ENCODE results near the gene SPOCK1. TPM values are rescaled to one million over a fixed set of nuclear protein-coding genes. Genes with fewer than 3 reads are reported as not detected.

Gene SPOCK1
- total and polyA plus RNA-seq, 9 of the 15 experiments (the other 6 are each of a cell fraction or from before 2014, with no cell fraction given), result 0.01 to 0.35 (median 0.04) TPM; not detected in 6

DNA sequence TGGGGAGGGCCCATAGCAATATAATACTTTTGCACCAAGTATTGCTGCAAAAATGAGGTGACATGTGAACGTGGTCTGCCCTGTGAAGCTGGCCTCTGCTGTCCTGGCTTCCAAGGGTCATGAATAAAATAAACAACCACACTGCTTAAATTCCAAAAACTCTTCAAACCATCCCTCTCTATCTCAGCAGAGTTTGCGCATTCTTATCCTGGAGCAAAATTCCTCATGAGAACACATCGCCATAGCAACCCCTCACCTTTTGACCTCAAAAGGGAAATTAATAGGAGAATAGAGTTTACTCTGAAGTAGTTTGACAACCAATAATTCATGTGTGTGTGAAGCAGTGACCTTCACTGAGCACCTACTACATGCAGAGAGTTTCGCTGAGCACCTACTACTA, 342.9 kb downstream of the SPOCK1 start (continued):
- TF ChIP-seq, protein P1, sequence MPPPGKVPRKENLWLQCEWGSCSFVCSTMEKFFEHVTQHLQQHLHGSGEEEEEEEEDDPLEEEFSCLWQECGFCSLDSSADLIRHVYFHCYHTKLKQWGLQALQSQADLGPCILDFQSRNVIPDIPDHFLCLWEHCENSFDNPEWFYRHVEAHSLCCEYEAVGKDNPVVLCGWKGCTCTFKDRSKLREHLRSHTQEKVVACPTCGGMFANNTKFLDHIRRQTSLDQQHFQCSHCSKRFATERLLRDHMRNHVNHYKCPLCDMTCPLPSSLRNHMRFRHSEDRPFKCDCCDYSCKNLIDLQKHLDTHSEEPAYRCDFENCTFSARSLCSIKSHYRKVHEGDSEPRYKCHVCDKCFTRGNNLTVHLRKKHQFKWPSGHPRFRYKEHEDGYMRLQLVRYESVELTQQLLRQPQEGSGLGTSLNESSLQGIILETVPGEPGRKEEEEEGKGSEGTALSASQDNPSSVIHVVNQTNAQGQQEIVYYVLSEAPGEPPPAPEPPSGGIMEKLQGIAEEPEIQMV (tag; conservative IDR thresholded peaks at IDR 0.05; ENCODE audit: low read depth), result no peak
- TF ChIP-seq ZNF174 (CRISPR knock-in tag; IDR thresholded peaks at IDR 0.05) (no peak), GTF2F1 (IDR thresholded peaks at IDR 0.05; ENCODE audit: low read depth, low read length) (no peak), BRCA1 (IDR thresholded peaks at IDR 0.05) (no peak), BRCA1 (CRISPR knock-in tag; IDR thresholded peaks at IDR 0.05) (no peak), LCOR (CRISPR knock-in tag; IDR thresholded peaks at IDR 0.05) (no peak), PCBP1 (IDR thresholded peaks at IDR 0.05; ENCODE audit: low read depth, low read length, poor library complexity, severe bottlenecking) (no peak)
- TF ChIP-seq, protein P2, sequence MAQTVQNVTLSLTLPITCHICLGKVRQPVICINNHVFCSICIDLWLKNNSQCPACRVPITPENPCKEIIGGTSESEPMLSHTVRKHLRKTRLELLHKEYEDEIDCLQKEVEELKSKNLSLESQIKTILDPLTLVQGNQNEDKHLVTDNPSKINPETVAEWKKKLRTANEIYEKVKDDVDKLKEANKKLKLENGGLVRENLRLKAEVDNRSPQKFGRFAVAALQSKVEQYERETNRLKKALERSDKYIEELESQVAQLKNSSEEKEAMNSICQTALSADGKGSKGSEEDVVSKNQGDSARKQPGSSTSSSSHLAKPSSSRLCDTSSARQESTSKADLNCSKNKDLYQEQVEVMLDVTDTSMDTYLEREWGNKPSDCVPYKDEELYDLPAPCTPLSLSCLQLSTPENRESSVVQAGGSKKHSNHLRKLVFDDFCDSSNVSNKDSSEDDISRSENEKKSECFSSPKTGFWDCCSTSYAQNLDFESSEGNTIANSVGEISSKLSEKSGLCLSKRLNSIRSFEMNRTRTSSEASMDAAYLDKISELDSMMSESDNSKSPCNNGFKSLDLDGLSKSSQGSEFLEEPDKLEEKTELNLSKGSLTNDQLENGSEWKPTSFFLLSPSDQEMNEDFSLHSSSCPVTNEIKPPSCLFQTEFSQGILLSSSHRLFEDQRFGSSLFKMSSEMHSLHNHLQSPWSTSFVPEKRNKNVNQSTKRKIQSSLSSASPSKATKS (CRISPR knock-in tag; IDR thresholded peaks at IDR 0.05), result no peak
